ENCODE results near the gene MTMR12.
A peak's percentile ranks its signal among the peaks of the same experiment; 100 is the strongest.

The MTMR12 gene

DNA sequence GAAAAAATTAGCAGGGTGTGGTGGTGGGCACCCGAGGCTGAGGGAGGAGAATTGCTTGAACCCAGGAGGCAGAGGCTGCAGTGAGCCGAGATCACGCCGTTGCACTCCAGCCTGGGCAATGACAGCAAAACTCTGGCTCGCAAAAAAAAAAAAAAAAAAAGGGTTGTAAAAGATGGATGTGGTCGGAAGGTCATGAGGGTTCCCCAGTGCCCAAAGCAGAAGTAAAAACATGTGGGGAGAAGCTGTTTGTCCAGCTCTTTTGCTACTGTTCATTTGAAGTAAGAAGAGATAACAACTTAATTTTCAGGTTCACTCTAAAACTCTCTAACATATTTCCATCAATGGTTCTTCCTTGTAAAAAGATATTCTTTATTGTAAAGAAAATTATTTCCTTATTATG lies 81.5 kb downstream of the MTMR12 start:
- H3K4me3 ChIP-seq (ENCODE audit: low read depth, low read length): no peak overlapping the region
- TF ChIP-seq, protein P1, sequence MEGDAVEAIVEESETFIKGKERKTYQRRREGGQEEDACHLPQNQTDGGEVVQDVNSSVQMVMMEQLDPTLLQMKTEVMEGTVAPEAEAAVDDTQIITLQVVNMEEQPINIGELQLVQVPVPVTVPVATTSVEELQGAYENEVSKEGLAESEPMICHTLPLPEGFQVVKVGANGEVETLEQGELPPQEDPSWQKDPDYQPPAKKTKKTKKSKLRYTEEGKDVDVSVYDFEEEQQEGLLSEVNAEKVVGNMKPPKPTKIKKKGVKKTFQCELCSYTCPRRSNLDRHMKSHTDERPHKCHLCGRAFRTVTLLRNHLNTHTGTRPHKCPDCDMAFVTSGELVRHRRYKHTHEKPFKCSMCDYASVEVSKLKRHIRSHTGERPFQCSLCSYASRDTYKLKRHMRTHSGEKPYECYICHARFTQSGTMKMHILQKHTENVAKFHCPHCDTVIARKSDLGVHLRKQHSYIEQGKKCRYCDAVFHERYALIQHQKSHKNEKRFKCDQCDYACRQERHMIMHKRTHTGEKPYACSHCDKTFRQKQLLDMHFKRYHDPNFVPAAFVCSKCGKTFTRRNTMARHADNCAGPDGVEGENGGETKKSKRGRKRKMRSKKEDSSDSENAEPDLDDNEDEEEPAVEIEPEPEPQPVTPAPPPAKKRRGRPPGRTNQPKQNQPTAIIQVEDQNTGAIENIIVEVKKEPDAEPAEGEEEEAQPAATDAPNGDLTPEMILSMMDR (IDR thresholded peaks at IDR 0.05; ENCODE audit: control insufficient read depth, extremely low read depth, insufficient read depth): no peak
- no peak for DNase-seq (ENCODE audit: low read depth)

DNA sequence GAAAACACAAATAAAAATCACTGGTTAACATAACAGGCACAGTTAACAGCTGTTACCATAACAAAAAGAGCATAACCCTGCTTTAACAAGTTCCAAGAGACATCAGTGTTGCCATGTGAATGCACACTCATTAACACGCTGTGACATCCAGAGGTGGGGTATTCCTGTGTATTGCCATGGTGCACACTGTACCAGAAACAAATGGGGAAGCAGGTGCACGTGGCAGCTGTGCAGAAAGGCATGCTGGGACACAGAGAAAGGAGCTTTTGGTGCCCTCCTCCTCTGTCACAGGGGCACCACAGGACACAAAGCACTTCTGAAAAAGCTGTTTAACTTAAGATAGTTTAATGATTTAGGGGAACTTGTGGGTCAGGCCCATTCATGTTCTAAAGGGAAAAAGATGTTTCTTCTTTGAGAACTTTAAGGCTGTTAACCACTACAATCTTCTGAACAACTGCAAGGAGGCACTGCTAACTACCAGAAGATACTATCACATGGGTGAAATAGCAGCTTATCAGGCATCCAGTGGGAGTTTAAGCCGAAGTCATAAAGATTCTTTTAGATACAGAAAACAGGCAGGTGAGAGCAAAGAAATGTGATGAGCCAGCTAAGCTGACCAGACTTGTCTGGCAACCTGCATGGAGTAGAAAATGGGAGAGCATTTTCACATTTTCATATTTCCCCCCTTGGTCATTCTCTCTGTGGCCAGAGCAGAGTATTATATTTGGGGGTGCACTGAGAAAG lies 82.2 kb downstream of the MTMR12 start:
- TF ChIP-seq, protein P1 (IDR thresholded peaks at IDR 0.05; ENCODE audit: control insufficient read depth, extremely low read depth, insufficient read depth): no peak
- DNase-seq (ENCODE audit: low read depth): peak; percentile 67
- H3K4me3 ChIP-seq (ENCODE audit: low read depth, low read length): no peak overlapping the region

DNA sequence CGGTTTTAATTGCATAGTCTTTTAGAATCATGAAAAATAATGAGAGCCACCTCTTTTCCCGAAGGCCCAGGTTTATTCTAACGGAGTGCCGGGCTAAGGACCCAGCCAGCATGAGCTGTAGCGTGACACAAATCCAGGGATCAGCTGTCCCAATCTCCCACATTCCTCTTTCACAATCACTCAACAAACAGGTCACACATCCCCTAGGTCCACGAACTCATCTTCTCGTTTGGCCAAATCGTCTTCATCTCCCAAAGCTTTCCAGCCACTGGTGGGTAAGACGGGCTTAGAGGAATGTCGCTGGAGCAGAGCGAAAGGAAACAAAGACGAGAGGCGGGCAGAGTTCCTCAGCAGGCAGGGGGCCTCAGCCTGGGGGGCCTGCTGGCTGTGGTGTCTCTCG lies 83.2 kb downstream of the MTMR12 start:
- H3K4me3 ChIP-seq (ENCODE audit: low read depth, low read length): no peak overlapping the region
- no peak for DNase-seq (ENCODE audit: low read depth)
- TF ChIP-seq, protein P1 (IDR thresholded peaks at IDR 0.05; ENCODE audit: control insufficient read depth, extremely low read depth, insufficient read depth): no peak

DNA sequence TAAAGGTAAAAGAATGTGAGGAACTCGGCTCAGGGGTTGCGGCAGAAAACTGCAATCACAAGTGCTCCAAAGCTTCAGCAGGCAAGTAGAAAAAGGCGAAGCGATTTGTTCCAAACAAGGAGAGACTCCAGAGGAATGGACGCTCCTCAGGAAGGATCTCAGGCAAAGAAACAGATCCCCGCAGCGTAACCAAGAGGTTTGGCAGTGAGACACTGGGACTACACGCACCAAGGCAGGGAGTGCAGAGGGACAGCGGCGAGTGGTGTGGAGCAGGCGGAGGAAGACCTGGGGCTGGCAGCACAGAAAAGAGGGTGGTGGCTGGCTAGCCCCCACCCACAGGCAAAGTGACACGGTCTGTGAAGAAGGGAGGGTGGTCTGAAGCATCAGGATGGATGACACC lies 83.9 kb downstream of the MTMR12 start:
- no peak overlapping the region for H3K4me3 ChIP-seq (ENCODE audit: low read depth, low read length)
- TF ChIP-seq, protein P1 (IDR thresholded peaks at IDR 0.05; ENCODE audit: control insufficient read depth, extremely low read depth, insufficient read depth): no peak
- no peak for DNase-seq (ENCODE audit: low read depth)

DNA sequence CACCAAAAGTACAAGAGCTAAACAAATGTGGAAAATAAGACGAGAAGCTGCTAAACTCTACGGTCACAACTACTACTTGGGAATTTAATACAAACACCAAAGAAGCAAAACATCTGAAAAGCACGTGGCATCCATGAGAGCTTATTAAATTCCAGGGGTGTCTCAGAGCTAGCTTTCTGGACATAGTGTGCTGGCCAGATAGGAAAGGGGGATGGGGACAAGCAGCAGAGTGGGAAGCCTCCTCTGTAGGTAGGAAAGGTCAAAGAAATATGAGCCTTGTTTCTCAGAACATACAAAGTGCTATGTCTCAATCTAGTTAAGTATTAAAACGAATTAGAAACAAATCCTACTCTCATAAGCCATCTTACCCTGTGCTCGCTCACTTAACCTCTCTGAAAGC lies 87.3 kb downstream of the MTMR12 start:
- H3K4me3 ChIP-seq (ENCODE audit: low read depth, low read length): no peak overlapping the region
- TF ChIP-seq, protein P1 (IDR thresholded peaks at IDR 0.05; ENCODE audit: control insufficient read depth, extremely low read depth, insufficient read depth): no peak
- DNase-seq (ENCODE audit: low read depth): no peak

DNA sequence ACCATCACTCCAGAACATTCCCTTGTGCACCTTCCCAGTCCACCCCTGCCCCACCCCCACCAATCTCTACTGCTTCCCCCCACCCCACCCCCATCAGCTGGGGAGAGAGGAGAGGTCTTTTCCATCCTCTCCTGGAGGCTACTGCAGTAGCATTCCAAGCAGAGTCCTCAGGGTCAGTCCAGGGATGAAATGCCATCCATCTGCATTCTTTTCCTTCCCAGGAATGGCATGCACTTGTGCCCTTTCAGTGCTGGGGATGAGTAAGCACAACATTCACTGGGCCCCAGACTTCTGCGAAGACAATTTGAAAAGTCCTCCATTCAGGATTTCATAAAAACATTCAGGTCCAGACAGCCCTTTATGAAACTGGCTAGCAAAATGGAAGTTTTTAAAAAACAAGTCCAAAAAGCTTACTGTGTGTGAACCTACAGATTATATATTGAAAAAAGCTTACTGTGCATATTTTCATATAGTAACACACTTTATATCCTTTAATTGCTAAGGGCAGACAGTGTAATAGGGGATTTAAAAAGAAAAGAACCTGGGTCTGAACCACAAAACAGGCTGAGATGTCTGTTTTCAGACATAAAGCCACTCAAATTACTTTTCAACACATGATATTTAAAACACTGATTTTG lies 88.6 kb downstream of the MTMR12 start:
- DNase-seq (ENCODE audit: low read depth): no peak
- no peak overlapping the region for H3K4me3 ChIP-seq (ENCODE audit: low read depth, low read length)
- TF ChIP-seq, protein P1 (IDR thresholded peaks at IDR 0.05; ENCODE audit: control insufficient read depth, extremely low read depth, insufficient read depth): no peak
